ENCODE measurements around the gene GRIP2. TPM values are rescaled to one million over a fixed set of nuclear protein-coding genes. Genes with fewer than 3 reads are reported as not detected.

The GRIP2 gene
- total and polyA plus RNA-seq, 2 donors (not counting 3 experiments of a cell fraction or from before 2014, with no cell fraction given), result not detected

DNA sequence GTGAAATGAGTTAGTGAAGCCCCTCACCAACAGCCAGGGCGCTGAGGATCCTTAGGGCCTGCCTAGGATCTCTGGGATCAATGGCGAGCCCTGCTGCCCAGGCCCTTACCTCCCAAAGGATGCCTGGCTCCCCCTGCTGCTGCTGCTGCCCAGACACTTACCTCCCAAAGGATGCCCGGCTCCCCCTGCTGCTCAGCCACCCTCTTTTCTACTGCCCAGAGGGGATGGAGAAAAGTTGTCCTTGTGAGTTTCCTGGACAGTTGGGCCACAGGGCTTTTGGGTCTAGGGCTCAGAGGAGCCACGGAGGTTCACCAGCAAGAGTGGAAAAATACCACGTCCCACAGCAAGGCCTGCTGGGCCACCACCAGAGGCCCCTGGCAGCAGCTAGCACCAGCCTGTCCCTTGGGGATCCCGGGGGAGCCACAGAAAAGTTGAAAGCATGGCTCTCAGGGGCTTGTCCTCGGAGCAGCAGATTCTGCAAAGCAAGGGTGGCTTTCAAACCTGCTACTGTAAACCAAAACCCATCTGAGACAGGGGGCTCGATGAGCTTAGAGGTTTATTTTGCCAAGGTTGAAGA lies 78.3 kb downstream of the GRIP2 start:
- no peak overlapping the region for H3K4me2 ChIP-seq (ENCODE audit: insufficient read depth, low read length)
- TF ChIP-seq, protein P1, sequence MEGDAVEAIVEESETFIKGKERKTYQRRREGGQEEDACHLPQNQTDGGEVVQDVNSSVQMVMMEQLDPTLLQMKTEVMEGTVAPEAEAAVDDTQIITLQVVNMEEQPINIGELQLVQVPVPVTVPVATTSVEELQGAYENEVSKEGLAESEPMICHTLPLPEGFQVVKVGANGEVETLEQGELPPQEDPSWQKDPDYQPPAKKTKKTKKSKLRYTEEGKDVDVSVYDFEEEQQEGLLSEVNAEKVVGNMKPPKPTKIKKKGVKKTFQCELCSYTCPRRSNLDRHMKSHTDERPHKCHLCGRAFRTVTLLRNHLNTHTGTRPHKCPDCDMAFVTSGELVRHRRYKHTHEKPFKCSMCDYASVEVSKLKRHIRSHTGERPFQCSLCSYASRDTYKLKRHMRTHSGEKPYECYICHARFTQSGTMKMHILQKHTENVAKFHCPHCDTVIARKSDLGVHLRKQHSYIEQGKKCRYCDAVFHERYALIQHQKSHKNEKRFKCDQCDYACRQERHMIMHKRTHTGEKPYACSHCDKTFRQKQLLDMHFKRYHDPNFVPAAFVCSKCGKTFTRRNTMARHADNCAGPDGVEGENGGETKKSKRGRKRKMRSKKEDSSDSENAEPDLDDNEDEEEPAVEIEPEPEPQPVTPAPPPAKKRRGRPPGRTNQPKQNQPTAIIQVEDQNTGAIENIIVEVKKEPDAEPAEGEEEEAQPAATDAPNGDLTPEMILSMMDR (IDR thresholded peaks at IDR 0.05; ENCODE audit: extremely low read depth in 1 of 2, insufficient read depth in 1 of 2, low read depth in 1 of 2, low read length in 2 of 2), result peak; percentile 77 to 93
- no peak for TF ChIP-seq MYC (IDR thresholded peaks at IDR 0.05; ENCODE audit: low read depth, low read length)
- ChIA-PET POLR2A (interaction anchor here (1.6 kb wide), 1 partner anchor 10 kb away, joined by 3 read pairs; no protein-coding TSS in a partner anchor), CTCF (interaction anchor here (0.7 to 4.1 kb wide), 33 partner anchors 10 to 565 kb away, joined by 3 to 54 read pairs (median 4); partner anchors contain the start of genes SLC6A6 and TMEM43)
- H3K9ac ChIP-seq (replicated peaks; ENCODE audit: extremely low read depth, insufficient read depth, low read length), result no peak overlapping the region
- dilution Hi-C loops (cut with MboI; ENCODE audit: extremely low pct_ligation_motif_present, low sequenced_read_pairs), result no loop called here
- DNase-seq (ENCODE audit: low read depth, low spot score) (peak; percentile 73), FAIRE-seq (peak; percentile 89)
- peaks cover 38% of the 10 kb centered on the region for H3K4me1 ChIP-seq (ENCODE audit: control insufficient read depth, extremely low read depth, insufficient read depth, low read length)
- H3K4me3 ChIP-seq (replicated peaks in 1 of 3; ENCODE audit: insufficient read depth in 1 of 3, low read depth in 1 of 3, low read length in 3 of 3), result no peak overlapping the region
- H3K27me3 ChIP-seq (ENCODE audit: control insufficient read depth in 2 of 2, insufficient read depth in 2 of 2, low read length in 2 of 2), result no peaks in the 10 kb centered on the region
- H3K27ac ChIP-seq (ENCODE audit: insufficient read depth, low read depth, low read length), result no peak overlapping the region
- H4K20me1 ChIP-seq (replicated peaks; ENCODE audit: control insufficient read depth, extremely low read depth, insufficient read depth, low read length), result no peaks in the 10 kb centered on the region
- peaks cover 0 to 4% of the 10 kb centered on the region in 2 experiments for H3K36me3 ChIP-seq (ENCODE audit: control insufficient read depth in 2 of 2, extremely low read depth in 1 of 2, insufficient read depth in 2 of 2, low read length in 2 of 2)
- no peaks in the 10 kb centered on the region for H3K9me3 ChIP-seq (replicated peaks; ENCODE audit: control insufficient read depth, insufficient read depth, low read length)
- no peaks in the 10 kb centered on the region for H3K79me2 ChIP-seq (ENCODE audit: control insufficient read depth, insufficient read depth, low read length)
- BruUV-seq (replicated peaks), result no TSS peak
- no peaks in the 10 kb centered on the region for H3K9me1 ChIP-seq (replicated peaks; ENCODE audit: control insufficient read depth, extremely low read depth, insufficient read depth, low read length)
- no peak overlapping the region for H2AFZ ChIP-seq (ENCODE audit: low read depth, low read length)
- intact Hi-C loops (cut with micrococcal nuclease), result loop anchor here (1.0 to 10.0 kb wide), 5 partner anchors 86 to 807 kb away; no protein-coding TSS in a partner anchor

DNA sequence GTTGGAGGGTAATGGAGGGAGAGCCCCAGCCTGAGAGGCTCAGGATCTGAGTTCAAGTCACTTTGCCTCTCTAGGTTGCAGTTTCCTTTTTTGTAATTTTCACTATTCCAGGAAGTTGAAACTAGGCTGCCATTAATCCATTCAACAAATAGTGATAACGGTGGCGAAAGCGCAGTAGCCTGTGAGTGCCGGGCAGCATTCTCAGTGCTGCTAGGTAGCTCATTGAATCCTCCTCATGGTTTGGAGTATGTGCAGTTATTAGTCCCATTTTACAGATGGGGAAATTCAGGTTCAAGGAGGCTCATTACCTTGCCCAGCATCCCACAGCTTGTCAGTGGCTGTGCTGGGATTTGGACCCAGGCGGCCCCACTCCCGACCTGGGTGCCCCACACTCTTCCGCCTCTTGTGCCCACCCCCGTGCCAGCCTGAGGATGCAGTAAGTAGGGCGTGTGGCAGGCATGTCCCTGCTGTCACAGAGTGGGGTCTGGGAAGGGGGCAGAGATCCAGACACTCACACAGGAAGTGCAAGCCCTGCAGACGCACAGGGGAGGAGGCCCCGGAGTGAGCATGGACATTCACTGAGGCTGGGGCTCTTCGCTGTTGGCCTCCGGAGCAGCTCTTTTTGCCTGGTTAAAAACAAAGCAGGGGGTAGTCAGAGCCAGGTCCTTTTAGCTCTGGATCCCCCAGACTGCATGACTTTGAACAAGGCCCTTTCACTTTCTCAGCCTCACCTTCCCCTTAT lies 79.0 kb downstream of the GRIP2 start:
- no peak overlapping the region for H3K4me2 ChIP-seq (ENCODE audit: insufficient read depth, low read length)
- DNase-seq (ENCODE audit: low read depth, low spot score) (no peak), FAIRE-seq (no peak)
- no peak overlapping the region for H3K9ac ChIP-seq (replicated peaks; ENCODE audit: extremely low read depth, insufficient read depth, low read length)
- TF ChIP-seq, protein P1 (IDR thresholded peaks at IDR 0.05; ENCODE audit: extremely low read depth in 1 of 2, insufficient read depth in 1 of 2, low read depth in 1 of 2, low read length in 2 of 2), result no peak
- TF ChIP-seq MYC (IDR thresholded peaks at IDR 0.05; ENCODE audit: low read depth, low read length) (no peak), EZH2 (IDR thresholded peaks at IDR 0.05; ENCODE audit: borderline replicate concordance, low read depth, low read length, severe bottlenecking) (no peak), FOS (IDR thresholded peaks at IDR 0.05; ENCODE audit: borderline replicate concordance, insufficient read depth, low read length) (no peak), GATA2 (IDR thresholded peaks at IDR 0.05; ENCODE audit: insufficient read depth, insufficient read length, low read depth, low read length) (no peak), JUN (IDR thresholded peaks at IDR 0.05; ENCODE audit: borderline replicate concordance, insufficient read depth, insufficient read length, low read depth) (no peak), POLR2AphosphoS5 (IDR thresholded peaks at IDR 0.05; ENCODE audit: insufficient read depth, low read depth, low read length) (no peak), POLR2A (IDR thresholded peaks at IDR 0.05; ENCODE audit: low read depth, low read length) (no peak)
- TF ChIP-seq, protein P2, sequence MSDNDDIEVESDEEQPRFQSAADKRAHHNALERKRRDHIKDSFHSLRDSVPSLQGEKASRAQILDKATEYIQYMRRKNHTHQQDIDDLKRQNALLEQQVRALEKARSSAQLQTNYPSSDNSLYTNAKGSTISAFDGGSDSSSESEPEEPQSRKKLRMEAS (IDR thresholded peaks at IDR 0.05; ENCODE audit: insufficient read depth, insufficient read length), result no peak
- peak overlapping the region; percentile 24 for H3K27ac ChIP-seq (ENCODE audit: insufficient read depth, low read depth, low read length)
- H3K4me3 ChIP-seq (replicated peaks in 1 of 3; ENCODE audit: insufficient read depth in 1 of 3, low read depth in 1 of 3, low read length in 3 of 3), result no peak overlapping the region
- H3K27me3 ChIP-seq (ENCODE audit: control insufficient read depth in 2 of 2, insufficient read depth in 2 of 2, low read length in 2 of 2), result no peaks in the 10 kb centered on the region
- intact Hi-C loops (cut with micrococcal nuclease), result loop anchor here (1.0 to 10.0 kb wide), 5 partner anchors 87 to 806 kb away; no protein-coding TSS in a partner anchor
- peaks cover 38% of the 10 kb centered on the region for H3K4me1 ChIP-seq (ENCODE audit: control insufficient read depth, extremely low read depth, insufficient read depth, low read length)
- H2AFZ ChIP-seq (ENCODE audit: low read depth, low read length), result no peak overlapping the region
- dilution Hi-C loops (cut with MboI; ENCODE audit: extremely low pct_ligation_motif_present, low sequenced_read_pairs), result no loop called here
- no peaks in the 10 kb centered on the region for H4K20me1 ChIP-seq (replicated peaks; ENCODE audit: control insufficient read depth, extremely low read depth, insufficient read depth, low read length)
- no peaks in the 10 kb centered on the region for H3K9me3 ChIP-seq (replicated peaks; ENCODE audit: control insufficient read depth, insufficient read depth, low read length)
- ChIA-PET CTCF (interaction anchor here (0.6 to 4.1 kb wide), 32 partner anchors 10 to 565 kb away, joined by 3 to 54 read pairs (median 4); partner anchors contain the start of genes SLC6A6 and TMEM43), POLR2A (interaction anchor here (1.6 kb wide), 1 partner anchor 9 kb away, joined by 3 read pairs; no protein-coding TSS in a partner anchor)
- peaks cover 0 to 2% of the 10 kb centered on the region in 2 experiments for H3K36me3 ChIP-seq (ENCODE audit: control insufficient read depth in 2 of 2, extremely low read depth in 1 of 2, insufficient read depth in 2 of 2, low read length in 2 of 2)
- no peaks in the 10 kb centered on the region for H3K79me2 ChIP-seq (ENCODE audit: control insufficient read depth, insufficient read depth, low read length)
- no TSS peak for BruUV-seq (replicated peaks)
- no peaks in the 10 kb centered on the region for H3K9me1 ChIP-seq (replicated peaks; ENCODE audit: control insufficient read depth, extremely low read depth, insufficient read depth, low read length)

All from endothelial cell of umbilical vein (primary cell).